ENCODE data around the gene SIK2.

Gene SIK2

DNA sequence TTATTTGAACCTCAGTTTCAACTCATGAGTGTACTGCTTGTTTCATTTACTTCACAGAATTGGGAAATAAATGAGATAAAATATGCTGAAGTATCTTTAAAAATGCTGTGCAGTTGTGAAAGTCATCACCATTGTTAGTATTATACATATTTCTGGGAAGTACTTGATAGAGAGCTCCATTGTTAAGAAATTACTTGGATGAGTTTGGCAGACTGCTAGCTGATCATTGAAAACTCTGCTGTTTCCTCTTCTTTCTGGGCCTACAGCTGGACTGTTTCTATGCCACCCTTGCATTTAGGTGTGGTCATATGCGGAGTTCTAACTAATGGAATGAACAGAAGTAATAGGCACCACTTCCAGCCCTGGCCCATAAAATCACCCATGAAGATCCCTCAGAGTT, 10.0 kb downstream of the SIK2 start:
- H3K4me3 ChIP-seq, result no peak overlapping the region
- H3K9me3 ChIP-seq, result no peaks in the 10 kb centered on the region
- H3K4me1 ChIP-seq, result no peaks in the 10 kb centered on the region
- H3K27me3 ChIP-seq (ENCODE audit: low read depth), result no peaks in the 10 kb centered on the region
- in situ Hi-C loops (cut with MboI; ENCODE audit: low sequenced_read_pairs), result no loop called here
- H3K36me3 ChIP-seq (replicated peaks), result no peaks in the 10 kb centered on the region
- no peak for DNase-seq (ENCODE audit: low spot score in 2 of 2)

DNA sequence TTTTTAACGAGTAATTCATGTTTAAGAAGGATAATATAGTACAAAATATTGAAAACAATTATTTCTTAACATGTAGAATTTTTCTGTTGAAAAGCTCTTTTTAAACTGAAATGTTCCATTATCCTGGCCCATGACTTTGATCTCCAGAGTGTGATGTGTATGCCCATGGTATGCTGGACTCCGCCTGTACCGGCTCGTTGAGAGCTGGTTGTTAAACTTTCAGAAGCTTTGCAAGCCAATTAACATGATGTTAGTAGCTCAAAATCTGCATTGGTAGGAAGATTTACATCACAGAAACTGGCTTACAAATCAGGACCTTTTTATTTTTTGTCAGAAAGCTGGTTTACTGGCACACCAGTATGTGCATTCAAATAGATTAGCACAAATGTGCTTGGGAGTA, 15.0 kb downstream of the SIK2 start:
- no peak overlapping the region for H3K4me3 ChIP-seq
- H3K4me1 ChIP-seq, result no peaks in the 10 kb centered on the region
- H3K9me3 ChIP-seq, result no peaks in the 10 kb centered on the region
- no peaks in the 10 kb centered on the region for H3K27me3 ChIP-seq (ENCODE audit: low read depth)
- in situ Hi-C loops (cut with MboI; ENCODE audit: low sequenced_read_pairs), result no loop called here
- DNase-seq (ENCODE audit: low spot score in 2 of 2), result no peak
- 0 out of 2 replicates have a peak, but pooled peaks cover 4% of the 10 kb centered on the region for H3K36me3 ChIP-seq (replicated peaks)

GRCh38 chr11:111620518-111620917, 18.3 kb downstream of the SIK2 start:
- no peaks in the 10 kb centered on the region for H3K4me1 ChIP-seq
- no peak for DNase-seq (ENCODE audit: low spot score in 2 of 2)
- no peaks in the 10 kb centered on the region for H3K9me3 ChIP-seq
- in situ Hi-C loops (cut with MboI; ENCODE audit: low sequenced_read_pairs), result no loop called here
- no peaks in the 10 kb centered on the region for H3K27me3 ChIP-seq (ENCODE audit: low read depth)
- 0 out of 2 replicates have a peak, but pooled peaks cover 4% of the 10 kb centered on the region for H3K36me3 ChIP-seq (replicated peaks)
- H3K4me3 ChIP-seq, result no peak overlapping the region

DNA sequence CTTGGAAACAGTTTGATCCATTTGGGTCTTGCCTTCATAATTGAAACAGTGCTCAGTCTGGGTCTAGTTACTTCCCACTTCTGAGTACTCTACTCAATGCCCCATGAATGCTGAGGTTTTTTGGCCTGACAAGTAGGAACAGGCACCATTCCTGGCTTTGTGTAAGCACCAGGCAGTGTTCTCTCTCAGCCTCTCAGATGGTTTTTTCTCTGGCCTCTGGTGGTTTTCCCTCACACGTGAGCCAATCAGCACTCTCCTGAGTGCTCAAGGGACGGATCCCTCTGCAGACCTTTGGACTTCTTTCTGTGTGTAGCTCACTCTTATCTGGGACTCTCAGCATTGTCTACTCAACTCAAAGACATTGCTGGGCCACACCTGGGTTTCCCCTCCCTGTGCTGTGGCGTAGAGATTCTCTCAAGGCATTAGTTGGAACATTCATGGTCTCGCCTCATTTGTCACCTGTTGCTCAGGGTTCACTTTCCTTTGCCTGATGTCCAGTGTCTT, 21.3 kb downstream of the SIK2 start:
- in situ Hi-C loops (cut with MboI; ENCODE audit: low sequenced_read_pairs), result no loop called here
- Histone ChIP-seq H3K9me3 (no peaks in the 10 kb centered on the region), H3K4me1 (no peaks in the 10 kb centered on the region), H3K36me3 (replicated peaks) (0 out of 2 replicates have a peak, but pooled peaks cover 4% of the 10 kb centered on the region), H3K27me3 (ENCODE audit: low read depth) (no peaks in the 10 kb centered on the region), H3K4me3 (no peak overlapping the region)
- DNase-seq (ENCODE audit: low spot score in 2 of 2), result no peak

- H3K36me3 ChIP-seq (replicated peaks), result 0 out of 2 replicates have a peak, but pooled peaks cover 6% of the 10 kb centered on the region
- H3K4me3 ChIP-seq, result no peak overlapping the region
- H3K27me3 ChIP-seq (ENCODE audit: low read depth), result no peaks in the 10 kb centered on the region
- in situ Hi-C loops (cut with MboI; ENCODE audit: low sequenced_read_pairs), result no loop called here
- H3K9me3 ChIP-seq, result no peaks in the 10 kb centered on the region
- no peak for DNase-seq (ENCODE audit: low spot score in 2 of 2)
- no peaks in the 10 kb centered on the region for H3K4me1 ChIP-seq
These were observed 22.4 kb downstream of the SIK2 start for GRCh38 chr11:111624608-111625007.

DNA sequence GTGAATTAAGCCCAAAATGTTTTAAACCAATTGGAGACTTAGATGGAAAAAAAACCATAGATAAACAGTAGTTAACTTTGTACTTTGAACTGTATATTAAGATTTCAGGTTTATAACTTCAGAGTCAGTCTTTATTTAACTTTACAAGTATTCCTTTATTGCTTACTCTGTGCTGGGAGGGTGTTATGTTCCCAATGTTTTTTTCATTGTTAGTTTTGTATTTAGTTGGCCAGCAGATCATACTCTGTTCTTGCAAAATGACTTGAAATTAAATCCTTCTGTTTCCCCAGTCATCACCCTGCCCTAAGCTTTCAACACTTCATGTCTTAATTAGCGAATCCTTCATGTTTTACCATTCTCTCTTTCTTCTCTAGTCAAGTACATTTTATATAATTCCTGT, 25.3 kb downstream of the SIK2 start:
- Histone ChIP-seq H3K4me3 (no peak overlapping the region), H3K4me1 (peaks cover 8% of the 10 kb centered on the region), H3K36me3 (replicated peaks) (0 out of 2 replicates have a peak, but pooled peaks cover 2% of the 10 kb centered on the region)

DNA sequence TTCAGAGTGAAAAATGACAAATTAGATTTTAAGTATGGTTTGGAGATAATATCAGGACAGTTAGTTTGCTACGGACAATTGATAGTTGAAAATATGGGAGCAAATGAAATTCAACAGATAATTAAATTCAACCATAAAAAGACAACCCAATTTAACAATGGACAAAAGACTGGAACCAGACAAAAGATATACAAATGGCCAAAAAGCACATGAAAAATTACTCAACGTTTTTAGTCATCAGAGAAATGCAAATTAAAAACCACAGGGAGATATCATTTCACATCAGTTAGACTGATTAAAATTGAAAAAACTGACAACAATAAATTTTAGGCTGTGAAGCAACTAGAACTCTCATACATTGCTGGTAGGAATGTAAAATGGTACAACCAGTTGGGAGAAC, 27.2 kb downstream of the SIK2 start:
- DNase-seq (ENCODE audit: low spot score in 2 of 2), result no peak
- peaks cover 6% of the 10 kb centered on the region; the same call in 1 of the 2 replicates for H3K36me3 ChIP-seq (replicated peaks)
- H3K27me3 ChIP-seq (ENCODE audit: low read depth), result no peaks in the 10 kb centered on the region
- H3K4me3 ChIP-seq, result no peak overlapping the region
- no peaks in the 10 kb centered on the region for H3K9me3 ChIP-seq
- in situ Hi-C loops (cut with MboI; ENCODE audit: low sequenced_read_pairs), result no loop called here
- H3K4me1 ChIP-seq, result peaks cover 12% of the 10 kb centered on the region

More for the DNA sequence above, 25.3 kb downstream of the SIK2 start:
- H3K27me3 ChIP-seq (ENCODE audit: low read depth), result no peaks in the 10 kb centered on the region
- in situ Hi-C loops (cut with MboI; ENCODE audit: low sequenced_read_pairs), result no loop called here
- DNase-seq (ENCODE audit: low spot score in 2 of 2), result no peak
- no peaks in the 10 kb centered on the region for H3K9me3 ChIP-seq

DNA sequence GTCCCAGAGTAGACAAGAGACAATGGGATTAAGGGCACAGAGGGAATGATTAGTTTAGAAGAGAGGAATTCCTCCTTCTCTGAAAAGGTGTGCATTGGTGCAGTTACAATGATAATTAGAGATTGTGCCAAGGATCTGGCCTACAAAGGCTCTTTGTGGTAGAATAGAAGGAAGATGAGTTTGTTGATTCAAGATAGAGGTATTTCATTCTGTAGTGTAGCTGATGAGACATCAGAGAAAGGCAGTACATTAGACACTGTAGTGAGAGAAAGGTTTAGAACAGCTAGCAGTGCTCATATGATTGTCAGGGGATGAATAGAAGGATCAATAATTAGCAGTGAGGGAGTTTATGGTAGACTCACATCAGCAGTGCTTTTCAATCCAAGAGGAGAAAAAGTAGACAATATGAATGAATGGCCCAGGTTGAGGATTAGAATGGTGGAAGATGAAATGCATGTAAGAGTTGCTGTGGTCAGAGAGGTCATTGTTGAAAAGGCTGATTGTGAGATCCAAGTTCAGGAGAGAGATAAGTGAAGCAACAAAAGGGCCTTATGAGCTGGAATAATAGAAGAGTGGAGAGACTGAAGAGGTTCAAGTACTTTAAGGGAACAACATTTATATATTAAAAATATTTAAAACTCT, 28.9 kb downstream of the SIK2 start:
- in situ Hi-C loops (cut with MboI; ENCODE audit: low sequenced_read_pairs), result no loop called here
- Histone ChIP-seq H3K4me3 (no peak overlapping the region), H3K36me3 (replicated peaks) (peaks cover 6% of the 10 kb centered on the region; the same call in 1 of the 2 replicates), H3K4me1 (peaks cover 12% of the 10 kb centered on the region), H3K27me3 (ENCODE audit: low read depth) (no peaks in the 10 kb centered on the region), H3K9me3 (peaks cover 1% of the 10 kb centered on the region; the same call in 1 of the 2 replicates)
- no peak for DNase-seq (ENCODE audit: low spot score in 2 of 2)

GRCh38 chr11:111631666-111632039, 29.4 kb downstream of the SIK2 start:
- peaks cover 3% of the 10 kb centered on the region; the same call in 1 of the 2 replicates for H3K9me3 ChIP-seq
- no peak overlapping the region for H3K4me3 ChIP-seq
- peaks cover 12% of the 10 kb centered on the region for H3K4me1 ChIP-seq
- no peak for DNase-seq (ENCODE audit: low spot score in 2 of 2)
- H3K27me3 ChIP-seq (ENCODE audit: low read depth), result no peaks in the 10 kb centered on the region
- in situ Hi-C loops (cut with MboI; ENCODE audit: low sequenced_read_pairs), result no loop called here
- peaks cover 6% of the 10 kb centered on the region; the same call in 1 of the 2 replicates for H3K36me3 ChIP-seq (replicated peaks)

DNA sequence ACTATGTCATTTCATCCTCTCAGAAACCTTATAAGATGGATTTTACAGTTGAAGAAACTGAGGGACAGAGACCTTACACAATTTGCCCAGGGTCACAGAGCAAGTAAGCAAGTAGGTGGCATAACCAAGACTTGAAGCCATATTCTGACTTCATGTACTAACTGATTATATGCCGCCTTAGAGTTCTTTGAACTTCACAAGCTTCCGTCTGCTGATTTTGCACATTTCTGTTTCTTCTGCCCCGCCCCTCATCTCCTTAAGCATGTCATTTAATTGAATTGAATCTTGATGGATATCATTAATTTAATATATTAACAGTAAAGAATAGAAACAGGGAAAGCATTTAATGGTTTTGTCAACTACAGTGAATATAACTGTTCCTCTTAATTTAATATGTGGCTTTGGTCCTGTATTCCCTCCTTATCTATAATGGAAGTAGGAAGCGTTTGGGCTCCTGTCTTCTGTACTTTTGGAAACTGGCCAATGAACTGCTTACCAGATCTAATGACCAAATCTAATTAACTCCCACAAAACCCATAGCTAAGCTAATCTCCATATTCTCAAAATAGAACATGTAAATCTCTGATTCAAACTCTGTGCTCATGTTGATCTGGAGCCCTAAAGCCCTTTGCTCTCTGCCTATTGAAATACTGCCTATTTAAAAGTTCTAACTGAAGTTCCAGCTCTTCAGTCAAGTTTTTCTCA, 30.4 kb downstream of the SIK2 start:
- Histone ChIP-seq H3K9me3 (peaks cover 3% of the 10 kb centered on the region; the same call in 1 of the 2 replicates), H3K36me3 (replicated peaks) (peaks cover 6% of the 10 kb centered on the region; the same call in 1 of the 2 replicates), H3K4me3 (no peak overlapping the region), H3K27me3 (ENCODE audit: low read depth) (no peaks in the 10 kb centered on the region), H3K4me1 (peaks cover 12% of the 10 kb centered on the region)
- no peak for DNase-seq (ENCODE audit: low spot score in 2 of 2)
- in situ Hi-C loops (cut with MboI; ENCODE audit: low sequenced_read_pairs), result no loop called here

DNA sequence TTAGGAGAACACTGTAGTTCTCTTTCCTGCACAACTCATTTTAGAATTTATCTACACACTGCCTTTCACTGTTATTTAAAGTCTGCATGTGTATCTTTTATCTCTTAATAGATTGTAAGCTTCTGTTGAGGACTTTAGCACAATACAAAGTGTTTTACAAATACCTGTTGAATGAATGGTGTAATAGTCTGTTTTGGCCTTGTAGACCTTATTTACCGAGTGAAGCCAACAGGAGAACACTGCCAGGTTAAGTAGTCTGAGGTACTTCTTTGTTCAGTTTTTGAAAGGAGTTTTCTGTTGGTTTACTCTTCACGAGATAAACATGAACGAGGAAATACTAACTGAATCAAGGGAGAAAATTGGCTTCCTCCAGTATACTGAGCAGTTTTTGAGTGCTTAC, 31.0 kb downstream of the SIK2 start:
- Histone ChIP-seq H3K36me3 (replicated peaks) (peaks cover 6% of the 10 kb centered on the region; the same call in 1 of the 2 replicates), H3K27me3 (ENCODE audit: low read depth) (no peaks in the 10 kb centered on the region), H3K4me1 (peaks cover 12% of the 10 kb centered on the region), H3K9me3 (peaks cover 3% of the 10 kb centered on the region; the same call in 1 of the 2 replicates), H3K4me3 (no peak overlapping the region)
- in situ Hi-C loops (cut with MboI; ENCODE audit: low sequenced_read_pairs), result no loop called here
- no peak for DNase-seq (ENCODE audit: low spot score in 2 of 2)

DNA sequence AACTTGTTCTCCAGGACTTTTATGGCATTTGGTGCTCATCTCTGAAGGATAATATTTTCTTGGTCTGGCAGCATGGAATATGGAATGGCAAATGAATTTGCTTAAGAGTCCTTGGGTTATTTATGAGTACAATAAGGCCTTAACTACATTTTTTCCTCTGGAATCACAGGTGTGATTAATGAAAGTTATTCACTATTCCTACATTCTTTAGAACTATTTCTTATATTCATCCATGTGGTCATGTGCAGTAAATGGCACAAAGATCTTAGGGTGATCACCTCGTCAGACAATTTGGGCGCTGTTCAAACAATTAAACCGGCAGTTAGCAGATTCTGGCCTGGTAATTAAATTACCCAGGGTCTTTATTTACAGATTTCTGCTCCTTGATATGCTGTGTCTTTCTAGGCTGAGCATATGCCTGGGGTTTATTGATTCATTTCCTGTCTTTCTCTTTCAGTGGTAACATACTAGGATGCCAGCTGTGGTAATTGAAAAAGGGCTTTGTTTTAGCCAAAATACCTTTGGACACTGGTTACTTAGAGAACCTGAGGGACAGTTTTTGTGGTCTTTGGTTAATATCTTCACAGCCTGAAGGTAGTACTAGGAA, 31.6 kb downstream of the SIK2 start:
- Histone ChIP-seq H3K9me3 (peaks cover 3% of the 10 kb centered on the region; the same call in 1 of the 2 replicates), H3K4me1 (peaks cover 12% of the 10 kb centered on the region), H3K36me3 (replicated peaks) (peaks cover 6% of the 10 kb centered on the region; the same call in 1 of the 2 replicates), H3K27me3 (ENCODE audit: low read depth) (no peaks in the 10 kb centered on the region), H3K4me3 (no peak overlapping the region)
- no peak for DNase-seq (ENCODE audit: low spot score in 2 of 2)
- in situ Hi-C loops (cut with MboI; ENCODE audit: low sequenced_read_pairs), result no loop called here

DNA sequence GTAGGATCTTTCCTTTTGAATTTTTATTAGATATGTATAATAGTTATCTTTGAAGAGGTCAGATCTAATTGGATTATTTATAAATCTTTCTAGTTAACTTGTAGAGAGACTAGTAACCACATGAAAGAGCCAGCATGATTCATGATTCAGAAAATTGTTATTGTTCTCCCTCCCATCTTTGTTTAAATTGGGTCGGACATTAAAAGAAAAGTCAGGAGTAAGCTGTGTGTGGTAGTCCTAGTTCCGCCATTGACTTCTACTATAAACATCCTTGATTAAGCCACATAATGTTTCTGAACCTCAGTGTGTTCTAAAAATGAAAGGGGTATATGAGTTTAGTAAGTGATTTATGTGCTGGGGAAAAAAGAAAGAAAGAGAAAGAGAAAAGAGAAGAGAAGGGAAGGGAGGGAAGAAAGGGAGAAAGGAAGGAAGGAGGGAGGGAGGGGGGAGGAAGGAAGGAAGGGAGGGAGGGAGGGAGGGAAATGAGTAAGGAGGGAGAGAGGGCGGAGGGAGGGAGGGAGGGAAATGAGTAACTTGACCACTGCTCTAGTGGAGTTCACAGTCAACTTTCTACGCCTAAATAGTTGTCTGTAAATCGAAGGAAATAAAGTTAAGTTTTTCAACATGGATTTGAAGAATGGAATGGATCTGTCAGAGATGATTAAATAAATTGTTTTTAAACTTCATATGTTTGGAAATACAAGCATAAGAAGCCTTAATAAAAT, 32.9 kb downstream of the SIK2 start:
- in situ Hi-C loops (cut with MboI; ENCODE audit: low sequenced_read_pairs), result no loop called here
- Histone ChIP-seq H3K27me3 (ENCODE audit: low read depth) (no peaks in the 10 kb centered on the region), H3K4me1 (peaks cover 12% of the 10 kb centered on the region)

More for the DNA sequence above, 32.9 kb downstream of the SIK2 start:
- no peak overlapping the region for H3K4me3 ChIP-seq
- peaks cover 3% of the 10 kb centered on the region; the same call in 1 of the 2 replicates for H3K9me3 ChIP-seq
- DNase-seq (ENCODE audit: low spot score in 2 of 2), result no peak
- peaks cover 4% of the 10 kb centered on the region; the same call in 1 of the 2 replicates for H3K36me3 ChIP-seq (replicated peaks)

Data from HAP-1 (cell line).